ENCODE results near the gene WWOX.

- TF ChIP-seq CTCF (IDR thresholded peaks at IDR 0.05 in 8 of 11, conservative IDR thresholded peaks at IDR 0.05 in 3 of 11): no peak
- no peak for TF ChIP-seq POLR2A (IDR thresholded peaks at IDR 0.05)
Observed at GRCh38 chr16:78889346-78889745, 789.9 kb downstream of the WWOX start.
